ENCODE measurements around the gene EVL.

The EVL gene

GRCh38 chr14:100086361-100086760 lies 21.1 kb downstream of the EVL start:
- no peak overlapping the region for H3K4me3 ChIP-seq
- no peak for TF ChIP-seq CTCF (IDR thresholded peaks at IDR 0.05)
- DNase-seq: no peak
- intact Hi-C loops (cut with DNase I; ENCODE audit: low total_unique reads): no loop called here
- H3K4me1 ChIP-seq: no peaks in the 10 kb centered on the region
- H3K9me3 ChIP-seq: no peaks in the 10 kb centered on the region
- H3K36me3 ChIP-seq: peaks cover 0 to 11% (median 5%) of the 10 kb centered on the region in 3 donors
- no peaks in the 10 kb centered on the region for H3K27me3 ChIP-seq
- H3K27ac ChIP-seq: no peak overlapping the region

GRCh38 chr14:100088226-100088625 lies 23.0 kb downstream of the EVL start:
- H3K27ac ChIP-seq: no peak overlapping the region
- peaks cover 0 to 11% (median 5%) of the 10 kb centered on the region in 3 donors for H3K36me3 ChIP-seq
- no peak for DNase-seq
- no peaks in the 10 kb centered on the region for H3K9me3 ChIP-seq
- TF ChIP-seq CTCF (IDR thresholded peaks at IDR 0.05): no peak
- no peaks in the 10 kb centered on the region for H3K4me1 ChIP-seq
- H3K4me3 ChIP-seq: no peak overlapping the region
- intact Hi-C loops (cut with DNase I; ENCODE audit: low total_unique reads): no loop called here
- no peaks in the 10 kb centered on the region for H3K27me3 ChIP-seq

- H3K4me3 ChIP-seq: no peak overlapping the region
- H3K4me1 ChIP-seq: no peaks in the 10 kb centered on the region
- no peak for TF ChIP-seq CTCF (IDR thresholded peaks at IDR 0.05)
- intact Hi-C loops (cut with DNase I; ENCODE audit: low total_unique reads): no loop called here
- peaks cover 0 to 5% (median 4%) of the 10 kb centered on the region in 3 donors for H3K36me3 ChIP-seq
- H3K27me3 ChIP-seq: no peaks in the 10 kb centered on the region
- no peaks in the 10 kb centered on the region for H3K9me3 ChIP-seq
- peak in 1 of 2 donors; percentile 7 for DNase-seq
- no peak overlapping the region for H3K27ac ChIP-seq
Measured at GRCh38 chr14:100091386-100091785, 26.2 kb downstream of the EVL start.

- no peak overlapping the region for H3K4me3 ChIP-seq
- peaks cover 4 to 8% (median 5%) of the 10 kb centered on the region in 3 donors for H3K36me3 ChIP-seq
- no peaks in the 10 kb centered on the region for H3K9me3 ChIP-seq
- no peak for TF ChIP-seq CTCF (IDR thresholded peaks at IDR 0.05)
- H3K27me3 ChIP-seq: no peaks in the 10 kb centered on the region
- H3K4me1 ChIP-seq: no peaks in the 10 kb centered on the region
- intact Hi-C loops (cut with DNase I; ENCODE audit: low total_unique reads): no loop called here
- H3K27ac ChIP-seq: no peak overlapping the region
- DNase-seq: no peak
Measured at GRCh38 chr14:100092832-100093231, 27.6 kb downstream of the EVL start.

- no peaks in the 10 kb centered on the region for H3K27me3 ChIP-seq
- H3K9me3 ChIP-seq: no peaks in the 10 kb centered on the region
- DNase-seq: peak in 1 of 2 donors; percentile 19
- H3K36me3 ChIP-seq: peaks cover 1 to 13% (median 4%) of the 10 kb centered on the region in 3 donors
- no peak for TF ChIP-seq CTCF (IDR thresholded peaks at IDR 0.05)
- intact Hi-C loops (cut with DNase I; ENCODE audit: low total_unique reads): no loop called here
- no peak overlapping the region for H3K27ac ChIP-seq
- no peak overlapping the region for H3K4me3 ChIP-seq
- no peaks in the 10 kb centered on the region for H3K4me1 ChIP-seq
Measured at GRCh38 chr14:100093319-100093718, 28.1 kb downstream of the EVL start.

- H3K27me3 ChIP-seq: no peaks in the 10 kb centered on the region
- no peaks in the 10 kb centered on the region for H3K9me3 ChIP-seq
- H3K4me1 ChIP-seq: peaks cover 0 to 3% (median 0%) of the 10 kb centered on the region in 4 donors
- TF ChIP-seq CTCF (IDR thresholded peaks at IDR 0.05): no peak
- intact Hi-C loops (cut with DNase I; ENCODE audit: low total_unique reads): no loop called here
- H3K36me3 ChIP-seq: peaks cover 0 to 15% (median 4%) of the 10 kb centered on the region in 3 donors
- no peak overlapping the region for H3K4me3 ChIP-seq
- no peak overlapping the region for H3K27ac ChIP-seq
- peak in 1 of 2 donors; percentile 3 for DNase-seq
Measured at GRCh38 chr14:100096656-100097055, 31.4 kb downstream of the EVL start.

Data from tibial artery (tissue), 4 donors.